ENCODE measurements around the gene C4orf50.

DNA sequence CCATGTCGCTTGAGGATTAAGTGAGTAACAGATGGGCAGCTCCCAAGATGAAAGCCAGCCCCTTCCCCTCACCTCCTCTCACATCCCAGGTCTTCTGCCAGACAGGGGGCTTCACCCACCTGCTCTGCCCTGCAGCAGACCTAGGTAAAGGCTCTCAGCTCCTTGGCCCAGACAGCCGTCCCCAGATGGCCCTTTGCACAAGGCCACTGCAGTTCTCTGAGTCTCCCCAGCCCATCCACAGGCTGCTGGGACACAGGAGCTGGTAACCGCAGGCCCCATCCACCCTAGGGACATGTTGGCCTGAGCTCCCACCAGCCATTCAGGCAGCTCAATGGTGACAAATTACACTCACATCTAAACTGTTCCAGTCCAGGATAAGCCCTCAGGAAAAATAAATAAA, 15.3 kb downstream of the C4orf50 start:
- TF ChIP-seq ZC3H10 (CRISPR knock-in tag; IDR thresholded peaks at IDR 0.05): no peak
- no peak for TF ChIP-seq ZNF8 (CRISPR knock-in tag; IDR thresholded peaks at IDR 0.05)
- TF ChIP-seq, protein P1, sequence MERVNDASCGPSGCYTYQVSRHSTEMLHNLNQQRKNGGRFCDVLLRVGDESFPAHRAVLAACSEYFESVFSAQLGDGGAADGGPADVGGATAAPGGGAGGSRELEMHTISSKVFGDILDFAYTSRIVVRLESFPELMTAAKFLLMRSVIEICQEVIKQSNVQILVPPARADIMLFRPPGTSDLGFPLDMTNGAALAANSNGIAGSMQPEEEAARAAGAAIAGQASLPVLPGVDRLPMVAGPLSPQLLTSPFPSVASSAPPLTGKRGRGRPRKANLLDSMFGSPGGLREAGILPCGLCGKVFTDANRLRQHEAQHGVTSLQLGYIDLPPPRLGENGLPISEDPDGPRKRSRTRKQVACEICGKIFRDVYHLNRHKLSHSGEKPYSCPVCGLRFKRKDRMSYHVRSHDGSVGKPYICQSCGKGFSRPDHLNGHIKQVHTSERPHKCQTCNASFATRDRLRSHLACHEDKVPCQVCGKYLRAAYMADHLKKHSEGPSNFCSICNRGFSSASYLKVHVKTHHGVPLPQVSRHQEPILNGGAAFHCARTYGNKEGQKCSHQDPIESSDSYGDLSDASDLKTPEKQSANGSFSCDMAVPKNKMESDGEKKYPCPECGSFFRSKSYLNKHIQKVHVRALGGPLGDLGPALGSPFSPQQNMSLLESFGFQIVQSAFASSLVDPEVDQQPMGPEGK (CRISPR knock-in tag; IDR thresholded peaks at IDR 0.05; ENCODE audit: borderline replicate concordance): no peak
- TF ChIP-seq ZFP30 (CRISPR knock-in tag; IDR thresholded peaks at IDR 0.05): no peak
- TF ChIP-seq ZFP3 (CRISPR knock-in tag; IDR thresholded peaks at IDR 0.05): no peak
- TF ChIP-seq, protein P2, sequence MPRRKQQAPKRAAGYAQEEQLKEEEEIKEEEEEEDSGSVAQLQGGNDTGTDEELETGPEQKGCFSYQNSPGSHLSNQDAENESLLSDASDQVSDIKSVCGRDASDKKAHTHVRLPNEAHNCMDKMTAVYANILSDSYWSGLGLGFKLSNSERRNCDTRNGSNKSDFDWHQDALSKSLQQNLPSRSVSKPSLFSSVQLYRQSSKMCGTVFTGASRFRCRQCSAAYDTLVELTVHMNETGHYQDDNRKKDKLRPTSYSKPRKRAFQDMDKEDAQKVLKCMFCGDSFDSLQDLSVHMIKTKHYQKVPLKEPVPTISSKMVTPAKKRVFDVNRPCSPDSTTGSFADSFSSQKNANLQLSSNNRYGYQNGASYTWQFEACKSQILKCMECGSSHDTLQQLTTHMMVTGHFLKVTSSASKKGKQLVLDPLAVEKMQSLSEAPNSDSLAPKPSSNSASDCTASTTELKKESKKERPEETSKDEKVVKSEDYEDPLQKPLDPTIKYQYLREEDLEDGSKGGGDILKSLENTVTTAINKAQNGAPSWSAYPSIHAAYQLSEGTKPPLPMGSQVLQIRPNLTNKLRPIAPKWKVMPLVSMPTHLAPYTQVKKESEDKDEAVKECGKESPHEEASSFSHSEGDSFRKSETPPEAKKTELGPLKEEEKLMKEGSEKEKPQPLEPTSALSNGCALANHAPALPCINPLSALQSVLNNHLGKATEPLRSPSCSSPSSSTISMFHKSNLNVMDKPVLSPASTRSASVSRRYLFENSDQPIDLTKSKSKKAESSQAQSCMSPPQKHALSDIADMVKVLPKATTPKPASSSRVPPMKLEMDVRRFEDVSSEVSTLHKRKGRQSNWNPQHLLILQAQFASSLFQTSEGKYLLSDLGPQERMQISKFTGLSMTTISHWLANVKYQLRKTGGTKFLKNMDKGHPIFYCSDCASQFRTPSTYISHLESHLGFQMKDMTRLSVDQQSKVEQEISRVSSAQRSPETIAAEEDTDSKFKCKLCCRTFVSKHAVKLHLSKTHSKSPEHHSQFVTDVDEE (CRISPR knock-in tag; IDR thresholded peaks at IDR 0.05): no peak
- TF ChIP-seq ZNF565 (CRISPR knock-in tag; conservative IDR thresholded peaks at IDR 0.05; ENCODE audit: low read depth): no peak
- TF ChIP-seq BACH2 (CRISPR knock-in tag; IDR thresholded peaks at IDR 0.05; ENCODE audit: borderline replicate concordance): no peak
- TF ChIP-seq, protein P3, sequence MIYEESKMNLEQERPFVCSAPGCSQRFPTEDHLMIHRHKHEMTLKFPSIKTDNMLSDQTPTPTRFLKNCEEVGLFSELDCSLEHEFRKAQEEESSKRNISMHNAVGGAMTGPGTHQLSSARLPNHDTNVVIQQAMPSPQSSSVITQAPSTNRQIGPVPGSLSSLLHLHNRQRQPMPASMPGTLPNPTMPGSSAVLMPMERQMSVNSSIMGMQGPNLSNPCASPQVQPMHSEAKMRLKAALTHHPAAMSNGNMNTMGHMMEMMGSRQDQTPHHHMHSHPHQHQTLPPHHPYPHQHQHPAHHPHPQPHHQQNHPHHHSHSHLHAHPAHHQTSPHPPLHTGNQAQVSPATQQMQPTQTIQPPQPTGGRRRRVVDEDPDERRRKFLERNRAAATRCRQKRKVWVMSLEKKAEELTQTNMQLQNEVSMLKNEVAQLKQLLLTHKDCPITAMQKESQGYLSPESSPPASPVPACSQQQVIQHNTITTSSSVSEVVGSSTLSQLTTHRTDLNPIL (CRISPR knock-in tag; IDR thresholded peaks at IDR 0.05; ENCODE audit: low read depth): no peak
- TF ChIP-seq ZNF70 (CRISPR knock-in tag; IDR thresholded peaks at IDR 0.05): no peak
- no peak for TF ChIP-seq RARB (CRISPR knock-in tag; IDR thresholded peaks at IDR 0.05)
- no peak for TF ChIP-seq PPARA (CRISPR knock-in tag; IDR thresholded peaks at IDR 0.05; ENCODE audit: borderline replicate concordance)
- no peak for TF ChIP-seq ARNTL (CRISPR knock-in tag; IDR thresholded peaks at IDR 0.05; ENCODE audit: borderline replicate concordance, low read depth)

Data from SK-N-SH treated with all-trans-retinoic acid at 6 μM for 48 hours (cell line).